HG03135 (cell line): ENCODE data around the gene DLGAP1.

ENCODE experiments used
- ATAC-seq: cut with Tn5 transposase; IDR thresholded peaks from one replicate; pipeline ENCODE4 v1.9.1; 2021; ENCODE audit warnings: mild to moderate bottlenecking, moderate library complexity; ENCODE audit not compliant: unreplicated experiment

The DLGAP1 gene

DNA sequence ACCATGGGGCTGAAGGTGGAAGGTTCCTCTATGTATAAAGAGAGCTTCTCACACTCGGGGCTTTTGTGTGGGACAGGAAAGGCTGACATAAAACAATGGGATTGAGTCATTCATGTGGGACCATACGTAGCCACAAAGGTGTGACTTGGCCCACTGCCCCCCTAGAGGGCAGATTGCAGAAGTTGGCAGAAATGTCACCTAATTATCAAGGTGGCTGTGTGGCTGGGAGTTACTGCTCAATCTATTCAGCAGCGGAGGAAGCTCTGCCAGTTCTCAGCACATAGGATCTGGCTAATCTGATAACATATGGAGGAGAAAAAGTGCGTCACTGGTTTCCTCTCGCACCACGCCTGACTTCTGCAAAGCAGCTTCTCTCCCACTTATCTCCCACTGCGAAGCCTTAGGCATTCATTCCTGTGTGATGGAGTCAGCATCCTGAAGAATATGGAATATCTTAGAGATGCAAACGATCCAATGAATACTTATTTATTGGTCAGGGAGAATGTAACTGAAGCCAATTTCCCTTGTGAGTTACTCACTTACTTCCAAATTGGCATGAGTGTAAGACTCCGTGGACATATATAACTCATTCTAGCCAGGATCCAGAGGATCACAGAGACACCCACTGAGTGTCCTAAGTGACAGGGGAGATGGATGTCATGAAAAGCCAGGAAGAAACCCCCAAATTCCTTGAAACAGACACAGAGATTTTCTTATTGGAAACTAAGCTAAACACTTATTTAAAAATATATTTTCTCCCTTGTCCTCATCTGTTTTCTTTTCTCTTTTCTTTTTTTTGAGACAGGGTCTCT lies 660.4 kb downstream of the DLGAP1 start:
- ATAC-seq = no peak

DNA sequence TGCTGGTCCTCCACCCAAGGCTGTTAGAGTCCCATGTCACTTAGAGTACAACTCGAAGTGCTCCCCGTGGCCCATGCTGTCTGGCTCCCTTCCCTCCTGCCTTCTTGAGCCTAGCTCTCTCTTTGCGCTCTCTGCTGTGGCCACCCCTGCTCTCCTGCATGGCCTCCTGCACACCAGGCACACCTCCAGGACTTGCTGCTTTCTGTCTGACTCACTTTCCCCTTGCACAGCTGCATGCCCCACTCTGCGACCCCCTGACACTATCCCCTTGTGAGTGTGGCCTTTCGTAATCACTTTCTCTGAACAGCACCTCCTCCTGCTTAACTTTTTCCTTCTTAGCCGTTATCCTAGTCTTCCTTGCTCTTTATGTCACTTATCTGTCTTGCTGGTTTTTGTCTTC lies 661.6 kb downstream of the DLGAP1 start:
- no peak for ATAC-seq

DNA sequence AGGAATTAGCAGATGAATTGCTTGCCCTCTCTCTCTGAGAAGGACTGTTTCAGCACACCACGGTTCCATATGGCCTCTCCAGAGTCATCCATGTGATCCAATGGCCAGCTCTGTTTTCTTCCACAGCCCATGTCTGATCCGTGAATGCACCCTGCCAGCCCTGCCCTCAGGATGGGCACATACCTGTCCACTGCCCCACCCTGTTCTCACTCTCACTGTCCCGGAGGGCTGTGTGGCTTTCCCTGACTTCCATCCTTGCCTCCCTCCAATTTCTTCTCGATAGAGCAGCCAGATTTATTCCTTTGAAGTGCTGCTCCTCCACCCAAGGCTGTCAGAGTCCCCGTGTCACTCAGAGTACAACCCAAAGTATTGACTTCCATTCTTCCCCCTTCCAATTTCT lies 662.0 kb downstream of the DLGAP1 start:
- no peak for ATAC-seq

DNA sequence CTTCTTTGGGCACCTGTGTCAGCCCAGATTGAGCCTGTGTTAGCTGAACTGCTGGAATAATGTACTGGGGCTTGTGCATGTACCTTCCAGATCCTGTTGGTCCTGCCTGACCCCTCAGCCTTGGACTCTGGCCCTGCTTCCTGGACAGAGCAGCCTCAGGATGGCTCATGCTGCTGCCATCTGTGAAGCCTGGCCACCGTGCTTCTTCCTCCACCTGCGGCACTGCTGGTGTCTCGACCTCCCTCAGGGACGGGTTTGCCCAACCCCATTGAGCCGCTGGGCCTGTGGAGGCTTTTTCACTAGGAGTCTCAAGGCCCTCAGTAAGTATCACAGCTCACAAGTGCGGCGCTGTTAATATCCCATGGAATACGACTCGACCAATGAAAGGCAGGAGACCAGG lies 662.4 kb downstream of the DLGAP1 start:
- no peak for ATAC-seq

DNA sequence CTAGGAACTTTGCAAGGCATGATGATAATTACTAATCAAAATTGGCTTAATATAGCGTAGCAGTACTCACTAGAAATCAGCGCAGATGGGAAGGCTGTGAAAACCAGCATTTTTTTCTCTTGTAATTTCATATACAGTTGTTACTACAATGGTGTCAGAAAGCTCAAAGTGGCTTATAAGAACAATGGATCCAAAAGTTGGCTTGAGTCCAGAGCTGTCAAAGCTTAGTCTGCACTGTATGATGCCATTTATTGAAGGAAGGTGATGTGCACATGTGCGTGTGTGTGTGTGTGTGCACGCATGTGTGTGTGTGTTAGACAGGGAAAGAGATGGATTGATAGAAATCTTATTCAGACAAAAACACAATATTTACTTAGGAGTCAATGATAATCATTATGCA lies 663.9 kb downstream of the DLGAP1 start:
- ATAC-seq = no peak

DNA sequence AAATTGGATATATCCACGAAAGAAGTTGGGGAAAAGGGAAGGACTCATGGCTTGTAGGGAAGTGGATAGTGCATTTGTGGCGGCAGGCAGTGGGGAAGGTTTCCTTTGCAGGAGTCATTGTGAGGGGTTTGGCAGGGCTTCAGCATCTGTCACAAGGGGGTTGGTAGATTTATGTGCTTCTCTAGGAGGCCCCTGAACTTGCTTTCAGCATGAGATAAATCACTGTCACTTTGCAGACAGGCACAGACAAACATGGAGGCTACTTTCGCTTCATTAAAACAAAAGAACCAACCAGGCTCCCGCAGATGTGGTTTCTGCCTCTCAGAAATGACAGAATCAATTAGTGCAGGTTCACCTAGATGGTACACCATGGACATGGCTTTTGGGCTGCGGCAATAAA lies 664.4 kb downstream of the DLGAP1 start:
- ATAC-seq = no peak

DNA sequence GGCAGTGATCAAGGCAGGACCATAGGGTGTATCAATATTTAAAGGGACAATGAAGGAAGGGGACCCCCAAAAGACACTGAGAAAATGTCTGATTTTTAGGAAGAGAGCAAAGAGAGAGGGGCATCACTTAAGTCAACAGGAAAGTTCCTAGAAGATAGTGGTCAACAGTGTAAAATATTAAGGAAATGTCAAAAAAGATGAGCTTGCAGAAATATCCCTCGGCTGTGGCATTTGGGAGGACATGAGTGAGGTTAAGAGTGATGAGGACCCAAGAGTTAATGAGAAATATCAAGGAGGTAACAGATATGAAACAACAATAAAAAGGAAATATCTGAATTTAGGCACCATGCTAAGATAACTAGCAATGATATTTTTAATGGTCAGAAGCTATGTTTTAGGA lies 665.6 kb downstream of the DLGAP1 start:
- no peak for ATAC-seq

DNA sequence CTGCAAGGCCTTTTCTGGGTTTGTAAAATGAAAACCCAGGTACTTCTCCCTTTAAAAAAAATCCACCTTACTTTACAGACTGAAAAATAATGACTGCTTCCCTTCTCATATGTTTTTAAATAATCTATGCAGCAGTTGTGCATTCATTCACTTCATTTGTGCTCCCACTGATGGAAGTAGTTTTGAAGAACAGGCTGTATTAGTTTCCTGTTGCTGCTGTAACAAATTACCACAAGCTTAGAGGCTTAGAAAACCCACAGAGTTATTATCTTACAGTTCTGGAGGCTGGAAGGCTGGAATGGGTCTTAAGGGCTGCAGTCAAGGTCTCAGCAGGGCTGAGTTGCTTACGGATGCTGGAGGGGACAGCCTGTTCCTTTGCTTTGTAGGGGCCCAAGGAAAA lies 670.2 kb downstream of the DLGAP1 start:
- ATAC-seq = no peak

DNA sequence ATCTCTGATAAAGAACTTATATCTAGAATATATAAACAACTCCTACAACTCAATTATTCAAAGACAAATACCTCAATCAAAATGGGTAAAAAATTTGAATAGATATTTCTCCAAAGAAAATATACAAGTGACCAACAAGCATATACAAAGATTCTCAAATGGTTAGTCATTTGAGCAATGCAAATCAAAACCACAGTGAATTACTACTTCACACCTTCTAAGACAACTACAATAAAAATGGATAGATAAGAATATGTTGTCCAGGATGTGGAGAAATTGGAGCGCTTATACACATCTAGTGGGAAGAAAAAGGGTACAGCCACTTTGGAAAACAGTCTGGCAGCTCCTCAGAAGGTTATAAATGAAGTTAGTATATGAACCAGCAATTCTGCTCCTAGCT lies 672.2 kb downstream of the DLGAP1 start:
- no peak for ATAC-seq

DNA sequence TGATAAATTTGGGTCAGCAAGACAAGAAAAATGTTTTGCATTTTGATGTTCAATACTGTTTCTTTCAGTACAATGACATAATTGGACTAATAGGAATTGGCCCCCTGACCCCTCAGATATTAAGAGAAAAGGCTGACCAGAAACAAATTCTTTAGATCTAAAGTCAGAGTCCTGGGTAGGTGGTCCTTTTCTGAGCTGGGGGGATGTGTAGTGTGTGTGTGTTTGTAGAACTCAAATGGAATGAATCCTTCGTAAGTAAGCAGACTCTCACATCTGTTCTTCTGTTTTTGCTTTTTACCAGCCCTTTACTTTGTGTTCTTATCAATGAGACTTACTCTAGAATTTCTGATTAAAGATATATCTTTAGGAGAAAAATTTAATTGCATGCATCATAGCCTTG lies 677.4 kb downstream of the DLGAP1 start:
- no peak for ATAC-seq

DNA sequence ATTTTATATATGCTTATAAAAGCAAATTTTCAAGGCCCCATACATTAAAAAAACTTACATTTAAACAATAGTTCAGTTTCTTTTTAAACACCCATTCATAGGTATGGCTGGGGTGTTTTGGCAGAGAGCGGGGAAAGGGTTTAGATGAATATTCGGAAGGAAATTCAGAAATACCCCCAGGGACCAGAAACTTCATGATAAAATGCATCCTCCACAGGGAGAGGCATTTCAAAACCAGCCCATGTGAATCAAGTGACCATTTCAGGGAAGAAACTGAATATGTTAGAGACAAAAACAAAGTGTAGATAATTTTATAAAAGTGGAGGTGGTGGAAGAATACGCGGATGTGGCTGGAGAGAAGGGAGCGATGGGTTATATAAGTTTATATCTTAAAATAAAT lies 678.0 kb downstream of the DLGAP1 start:
- ATAC-seq = no peak

DNA sequence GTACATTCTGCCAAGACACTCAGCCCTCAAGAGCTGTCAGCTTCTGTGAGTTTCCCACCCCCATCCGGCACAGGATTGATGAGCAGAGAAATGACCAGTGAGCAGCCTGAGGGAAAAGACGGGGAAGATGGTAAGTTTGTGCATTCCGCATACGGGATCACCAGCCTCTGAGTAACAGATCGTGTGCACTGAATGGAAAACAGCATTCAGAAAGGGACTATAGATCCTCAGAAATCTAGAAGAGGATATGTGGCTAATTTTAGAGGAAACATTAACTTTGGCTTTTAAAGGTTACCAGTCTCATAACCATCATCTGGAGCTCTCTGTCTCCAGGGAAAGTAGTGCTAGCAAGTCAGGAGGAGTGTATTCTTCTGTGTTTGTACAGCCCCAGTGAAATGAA lies 679.1 kb downstream of the DLGAP1 start:
- no peak for ATAC-seq

DNA sequence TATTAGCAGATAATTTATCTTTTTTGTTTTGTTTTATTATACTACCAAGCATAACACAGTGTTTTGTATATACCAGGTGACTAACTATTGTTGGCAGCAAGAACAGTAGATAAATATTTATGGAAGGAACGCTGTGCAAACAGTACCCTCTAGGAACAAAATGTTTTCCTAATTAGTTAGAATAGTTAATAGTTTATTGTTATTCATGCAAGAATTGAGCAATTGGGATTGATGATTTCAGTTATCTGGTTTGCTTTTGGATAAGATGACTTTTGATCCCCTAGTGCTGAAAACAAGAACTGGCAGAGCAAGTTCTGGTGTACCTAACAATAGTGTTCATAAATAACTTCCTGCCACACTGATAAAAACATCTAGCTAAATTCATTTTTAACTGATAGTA lies 681.8 kb downstream of the DLGAP1 start:
- ATAC-seq = no peak

DNA sequence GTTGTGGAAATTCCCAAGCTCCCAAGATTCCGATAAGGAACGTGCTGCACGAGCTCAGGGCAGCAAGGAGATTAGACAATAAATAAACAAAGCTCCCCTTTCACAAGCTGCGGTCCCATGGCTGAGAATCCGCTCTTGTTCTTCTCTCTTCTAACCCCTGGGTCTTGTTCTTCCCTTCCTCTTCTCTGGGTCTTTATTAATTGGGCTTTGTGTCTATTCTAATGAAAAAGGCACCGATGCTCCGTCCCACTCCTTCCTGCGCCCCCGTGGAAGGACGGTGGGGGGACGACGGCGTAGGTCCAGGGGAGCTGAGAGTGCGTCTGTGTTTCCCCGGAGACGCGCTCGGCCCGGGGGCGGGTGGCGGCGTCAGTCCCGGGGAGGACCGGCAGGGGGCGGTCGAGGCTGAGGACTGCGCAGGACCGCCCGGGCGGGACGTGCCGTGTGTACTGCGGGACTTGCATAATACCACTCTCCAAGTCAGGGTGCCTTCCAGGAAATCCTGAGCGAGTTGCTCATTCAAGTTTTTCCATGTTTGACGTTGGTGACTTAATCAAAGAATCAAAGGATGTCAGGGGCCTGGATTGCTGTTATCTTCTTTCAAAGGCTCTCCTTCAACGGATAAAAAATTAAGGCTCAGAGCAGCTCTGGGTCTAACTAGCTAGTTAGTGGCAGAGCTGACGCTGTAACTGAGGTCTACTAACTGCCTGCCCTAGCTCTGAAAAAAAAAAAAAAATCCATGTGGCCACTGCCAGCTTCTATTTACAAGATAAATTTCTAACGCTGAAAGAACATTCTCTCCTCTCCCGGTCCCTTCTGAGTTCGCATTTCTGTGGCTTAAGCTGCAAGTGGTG lies 683.8 kb downstream of the DLGAP1 start:
- peak; percentile 98 for ATAC-seq

DNA sequence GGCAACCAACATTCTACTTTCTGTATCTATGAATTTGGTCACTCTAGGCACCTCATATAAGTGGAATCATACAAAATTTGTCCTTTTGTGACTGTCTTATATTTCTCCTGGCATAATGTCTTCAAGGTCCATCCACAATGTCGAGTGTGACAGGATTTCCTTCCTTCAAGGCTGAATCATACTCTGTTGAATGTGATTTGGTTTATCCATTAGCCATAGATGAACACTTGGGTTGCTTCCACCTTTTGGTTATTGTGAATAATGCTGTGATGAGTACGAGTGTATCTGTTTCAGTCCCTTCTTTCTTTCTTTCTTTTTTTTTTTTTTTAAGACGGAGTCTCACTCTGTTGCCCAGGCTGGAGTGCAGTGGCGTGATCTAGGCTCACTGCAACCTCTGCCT lies 693.8 kb downstream of the DLGAP1 start:
- no peak for ATAC-seq

DNA sequence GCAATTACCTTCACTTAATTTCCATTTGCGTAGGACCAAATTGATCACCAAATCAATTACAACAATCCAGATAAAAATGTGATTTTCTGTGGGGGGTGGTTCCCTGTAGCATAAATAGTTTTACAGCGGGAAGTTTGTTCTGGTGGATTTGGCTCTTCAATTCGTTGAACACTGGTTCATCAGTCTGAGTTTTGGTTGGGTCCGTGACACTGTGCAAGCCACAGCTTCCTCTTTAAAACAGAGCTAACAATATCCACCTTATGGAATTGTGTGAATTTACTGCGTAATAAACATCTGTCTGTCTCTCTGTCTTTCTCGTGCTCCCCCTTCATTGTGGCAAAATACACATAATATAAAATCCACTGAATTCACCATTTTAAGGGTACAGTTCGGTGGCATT lies 694.4 kb downstream of the DLGAP1 start:
- no peak for ATAC-seq

DNA sequence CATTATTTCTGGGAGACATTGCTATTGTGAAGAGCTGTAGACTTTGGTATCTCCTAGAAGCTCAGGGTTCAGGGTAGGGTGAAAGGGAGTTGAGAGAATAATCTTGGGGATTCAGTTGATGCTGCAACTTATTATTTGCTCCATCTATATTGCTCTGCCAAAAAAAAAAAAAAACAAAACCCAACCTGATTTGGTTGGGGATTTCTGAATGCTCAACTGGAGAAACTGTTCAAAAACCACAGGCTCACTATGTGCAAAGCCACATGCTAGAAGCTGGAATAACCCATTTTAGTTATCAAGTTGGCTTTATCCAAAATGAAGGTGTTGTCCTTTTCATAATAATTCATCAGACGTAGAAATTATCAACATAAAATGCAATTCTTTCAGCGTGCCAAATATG lies 696.0 kb downstream of the DLGAP1 start:
- ATAC-seq = no peak

DNA sequence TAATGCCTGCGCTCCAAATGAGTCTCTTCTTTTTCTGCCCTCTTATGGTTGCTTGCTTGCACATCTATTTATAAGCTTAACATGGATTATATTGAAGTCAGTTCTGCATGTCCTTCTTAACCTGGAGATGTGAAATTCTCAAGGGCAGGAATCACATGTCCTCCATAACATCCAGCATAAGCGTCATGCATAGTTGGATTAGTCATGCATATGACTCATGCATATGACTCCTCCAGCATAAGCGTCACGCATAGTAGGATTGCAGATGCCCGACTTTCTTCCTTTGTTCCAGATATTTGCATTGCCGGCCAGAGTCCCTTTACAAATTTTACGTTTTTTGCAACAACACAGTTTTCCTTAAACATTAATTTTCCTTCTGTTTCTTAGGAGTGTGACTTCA lies 696.6 kb downstream of the DLGAP1 start:
- no peak for ATAC-seq

DNA sequence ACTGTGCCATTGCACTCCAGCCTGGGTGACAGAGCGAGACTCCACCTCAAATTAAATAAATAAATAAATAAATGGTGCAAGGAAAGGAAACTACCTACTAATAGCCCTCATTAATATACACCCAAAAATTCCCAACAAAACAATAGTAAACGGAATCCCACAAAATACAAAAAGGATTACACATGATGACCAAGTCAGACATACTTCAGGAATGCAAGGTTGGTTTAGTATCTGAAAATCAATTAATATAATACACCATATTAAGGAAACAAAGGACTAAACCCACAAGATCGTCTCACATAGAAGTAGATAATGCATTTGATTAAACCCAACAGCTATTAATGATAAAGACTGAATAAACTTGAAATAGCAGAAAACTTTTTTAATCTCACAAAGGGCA lies 697.7 kb downstream of the DLGAP1 start:
- no peak for ATAC-seq

DNA sequence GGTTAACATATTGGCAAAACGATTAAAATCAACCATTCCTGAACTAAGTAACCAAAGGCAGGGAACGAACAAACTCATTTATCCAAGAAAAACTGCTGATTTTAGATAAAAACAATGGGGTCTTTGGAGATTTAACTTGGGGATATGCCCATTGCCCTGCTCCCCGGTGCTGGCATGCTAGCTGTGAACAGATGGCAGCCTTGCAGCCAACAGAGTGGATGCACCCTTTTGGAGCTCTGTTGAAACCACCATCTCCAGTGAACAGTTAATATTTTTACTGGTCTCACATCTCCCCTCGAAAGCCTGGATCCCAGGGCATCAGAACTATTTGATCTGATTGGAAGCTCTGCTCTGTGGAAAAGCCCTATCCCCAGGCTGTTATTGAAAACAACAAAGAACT lies 702.0 kb downstream of the DLGAP1 start:
- ATAC-seq = no peak

DNA sequence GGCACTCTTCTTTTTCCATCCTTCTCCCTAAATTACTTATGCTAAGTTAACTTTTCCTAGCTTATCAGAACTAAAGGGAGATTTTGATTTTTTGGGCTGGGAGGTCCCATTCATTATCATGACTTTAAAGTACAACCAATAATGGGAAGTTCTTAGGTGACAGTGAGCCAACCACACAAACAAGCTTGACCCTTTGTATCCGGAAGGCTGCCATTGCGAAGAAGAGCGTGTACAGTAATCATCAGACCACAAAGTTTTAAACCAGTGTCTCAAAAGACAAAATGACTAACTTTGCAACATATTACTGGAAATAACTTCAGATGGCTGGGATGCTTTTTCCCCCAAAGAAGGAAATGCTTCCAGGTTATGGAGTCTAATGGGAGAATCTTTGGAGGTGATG lies 707.0 kb downstream of the DLGAP1 start:
- no peak for ATAC-seq
